Amniotic epithelial cell (primary cell): ENCODE results near the gene MED14.

Experiments
- DNase-seq: peaks from one replicate; pipeline ENCODE4 v3.0.0-alpha.2; 2010; ENCODE audit warnings: low read depth

The MED14 gene

DNA sequence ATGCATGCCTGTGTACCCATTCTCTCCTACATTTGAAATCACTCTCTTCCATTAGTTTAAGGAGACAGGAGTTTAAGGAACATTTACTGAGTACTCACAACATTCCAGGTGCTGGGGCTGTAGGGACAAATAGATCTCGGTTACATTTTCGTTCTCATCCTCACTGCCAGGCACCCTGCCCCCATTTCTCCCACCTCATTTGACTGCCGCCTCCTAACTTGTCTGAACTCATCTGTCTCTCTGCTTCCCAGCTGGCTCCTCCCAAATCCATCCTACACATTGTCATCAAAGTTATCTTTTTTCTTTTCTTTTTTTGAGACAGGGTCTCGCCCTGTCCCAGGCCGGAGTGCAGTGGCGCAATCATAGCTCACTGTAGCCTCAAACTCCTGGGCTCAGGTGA, 131.9 kb downstream of the MED14 start:
- DNase-seq: no peak
